Uterus (tissue), 2 donors: Measurements from ENCODE around the gene FCRLB.

Source experiments
- CTCF ChIP-seq, 4 experiments: fragments of 200-600 bp in 2 of 4; fragments of 450-650 bp in 2 of 4; sonication (generic) in 2 of 4; IDR thresholded peaks; one replicate each; pipeline ENCODE4 v1.5.1; 2016 to 2019; ENCODE audit warnings: antibody characterized with exemption in 4 of 4, mild to moderate bottlenecking in 2 of 4, moderate library complexity in 1 of 4
- POLR2A ChIP-seq, 2 donors: fragments of 450-650 bp; IDR thresholded peaks; one replicate each; pipeline ENCODE4 v1.6.1; 2016; ENCODE audit warnings: antibody characterized with exemption in 2 of 2, mild to moderate bottlenecking in 1 of 2, moderate library complexity in 1 of 2

- TF ChIP-seq CTCF (IDR thresholded peaks at IDR 0.05) (no peak), POLR2A (IDR thresholded peaks at IDR 0.05) (no peak)
These were observed 29.5 kb upstream of the FCRLB start for GRCh38 chr1:161691846-161692245.
